CD4-positive, alpha-beta T cell treated with Interleukin-1 beta for 1 hour (primary cell): ENCODE measurements around the gene FLNC.

Experiments
- DNase-seq, 2 donors: peaks; one replicate each; pipeline ENCODE4 v3.0.0-alpha.2; 2020 to 2022

The FLNC gene

GRCh38 chr7:128863433-128863989 is 33.3 kb downstream of the FLNC start:
- peak; percentile 42 to 57 for DNase-seq

GRCh38 chr7:128865303-128865702 is 35.1 kb downstream of the FLNC start:
- no peak for DNase-seq

- no peak for DNase-seq
Observed at GRCh38 chr7:128865996-128866877, 36.0 kb downstream of the FLNC start.

GRCh38 chr7:128867241-128867640 is 37.0 kb downstream of the FLNC start:
- DNase-seq: no peak

GRCh38 chr7:128867842-128868623 is 37.8 kb downstream of the FLNC start:
- no peak for DNase-seq

- no peak for DNase-seq
Observed at GRCh38 chr7:128868624-128869137, 38.5 kb downstream of the FLNC start.

GRCh38 chr7:128869138-128869943 is 39.1 kb downstream of the FLNC start:
- DNase-seq: peak; percentile 20 to 40

GRCh38 chr7:128869944-128870285 is 39.7 kb downstream of the FLNC start:
- DNase-seq: no peak

- DNase-seq: no peak
Observed at GRCh38 chr7:128871050-128871449, 40.8 kb downstream of the FLNC start.

- DNase-seq: no peak
Observed at GRCh38 chr7:128872394-128872824, 42.2 kb downstream of the FLNC start.

- DNase-seq: no peak
Observed at GRCh38 chr7:128873234-128873633, 43.0 kb downstream of the FLNC start.

GRCh38 chr7:128874140-128875031 is 44.2 kb downstream of the FLNC start:
- no peak for DNase-seq

- DNase-seq: no peak
Observed at GRCh38 chr7:128875523-128875948, 45.3 kb downstream of the FLNC start.

- no peak for DNase-seq
Observed at GRCh38 chr7:128876127-128876526, 45.9 kb downstream of the FLNC start.

GRCh38 chr7:128876586-128876977 is 46.4 kb downstream of the FLNC start:
- DNase-seq: no peak

GRCh38 chr7:128876978-128877755 is 47.0 kb downstream of the FLNC start:
- DNase-seq: no peak

- DNase-seq: no peak
Observed at GRCh38 chr7:128877756-128878120, 47.5 kb downstream of the FLNC start.

- no peak for DNase-seq
Observed at GRCh38 chr7:128878226-128879105, 48.3 kb downstream of the FLNC start.

- no peak for DNase-seq
Observed at GRCh38 chr7:128879461-128879938, 49.3 kb downstream of the FLNC start.
